ENCODE data around the gene OR13C3.
"Not testable (repeated sequence)": the region's sequence is repeated elsewhere in the genome, so short reads cannot be mapped to it uniquely, and the experiment has no call there.

Gene OR13C3

GRCh38 chr9:104536756-104537155 is at the start of gene OR13C3:
OR13C3 (minus strand) TSS chr9:104536856; CDS start chr9:104536723, 133 bp downstream.
- no peak for DNase-seq (ENCODE audit: low read depth)

GRCh38 chr9:104580562-104580961 is 43.9 kb upstream of the OR13C3 start:
- DNase-seq (ENCODE audit: low read depth), result no peak

- no peak for DNase-seq (ENCODE audit: low read depth)
These were observed 40.6 kb upstream of the OR13C3 start for GRCh38 chr9:104577263-104577662.

- DNase-seq (ENCODE audit: low read depth), result peak; percentile 8
These were observed 38.8 kb upstream of the OR13C3 start for GRCh38 chr9:104575456-104575855.

- no peak for DNase-seq (ENCODE audit: low read depth)
These were observed 36.0 kb upstream of the OR13C3 start for GRCh38 chr9:104572612-104573011.

- DNase-seq (ENCODE audit: low read depth), result no peak
These were observed 32.2 kb upstream of the OR13C3 start, which contains the start of gene OR13C8 for GRCh38 chr9:104568868-104569267. OR13C8 (plus strand) TSS chr9:104569168; CDS start chr9:104569168, 0 bp downstream.

GRCh38 chr9:104564358-104564757 is 27.7 kb upstream of the OR13C3 start:
- no peak for DNase-seq (ENCODE audit: low read depth)

GRCh38 chr9:104556830-104557634 is 20.4 kb upstream of the OR13C3 start:
- no peak for DNase-seq (ENCODE audit: low read depth)

- DNase-seq (ENCODE audit: low read depth), result peak; percentile 0
These were observed 18.9 kb upstream of the OR13C3 start for GRCh38 chr9:104555521-104555920.

- DNase-seq (ENCODE audit: low read depth), result peak; percentile 12
These were observed 16.6 kb upstream of the OR13C3 start for GRCh38 chr9:104553261-104553660.

GRCh38 chr9:104544644-104545043 is 8.0 kb upstream of the OR13C3 start:
- no peak for DNase-seq (ENCODE audit: low read depth)

GRCh38 chr9:104539275-104539674 is 2.6 kb upstream of the OR13C3 start:
- no peak for DNase-seq (ENCODE audit: low read depth)

- no peak for DNase-seq (ENCODE audit: low read depth)
These were observed 9.5 kb downstream of the OR13C3 start, which contains the start of gene OR13C4 for GRCh38 chr9:104527109-104527508. OR13C4 (minus strand) TSS chr9:104527209; CDS start chr9:104527209, 0 bp downstream.

- DNase-seq (ENCODE audit: low read depth), result not testable (repeated sequence)
These were observed 16.4 kb downstream of the OR13C3 start for GRCh38 chr9:104520241-104520640.

- no peak for DNase-seq (ENCODE audit: low read depth)
These were observed 21.8 kb downstream of the OR13C3 start for GRCh38 chr9:104514901-104515300.

GRCh38 chr9:104506565-104506964 is 30.1 kb downstream of the OR13C3 start:
- DNase-seq (ENCODE audit: low read depth), result no peak

GRCh38 chr9:104503963-104504362 is 32.7 kb downstream of the OR13C3 start, which contains the start of gene OR13F1:
OR13F1 (plus strand) TSS chr9:104504263; CDS start chr9:104504263, 0 bp downstream.
- no peak for DNase-seq (ENCODE audit: low read depth)

GRCh38 chr9:104503440-104503839 is 33.2 kb downstream of the OR13C3 start:
- DNase-seq (ENCODE audit: low read depth), result no peak

GRCh38 chr9:104494808-104495207 is 41.8 kb downstream of the OR13C3 start:
- DNase-seq (ENCODE audit: low read depth), result peak; percentile 14

Measured in iris pigment epithelial cell (primary cell).